T-helper 2 cell (primary cell): Measurements from ENCODE around the gene TEX22.

Experiments
- DNase-seq, 5 experiments: peaks; one replicate each; pipeline versions ENCODE4 v3.0.0 to v3.0.0-alpha.2; 2012 to 2022

TEX22 gene

GRCh38 chr14:105442834-105443233 lies 44.5 kb downstream of the TEX22 start:
- no peak for DNase-seq

GRCh38 chr14:105444859-105445258 lies 46.5 kb downstream of the TEX22 start:
- no peak for DNase-seq

GRCh38 chr14:105445290-105445689 lies 47.0 kb downstream of the TEX22 start:
- DNase-seq = no peak

- DNase-seq = no peak
Measured at GRCh38 chr14:105445901-105446845, 47.8 kb downstream of the TEX22 start.

GRCh38 chr14:105446971-105447370 lies 48.6 kb downstream of the TEX22 start:
- no peak for DNase-seq

GRCh38 chr14:105447651-105448640 lies 49.6 kb downstream of the TEX22 start:
- DNase-seq = no peak

- peak; percentile 46 to 64 (median 49) for DNase-seq
Measured at GRCh38 chr14:105448706-105449111, 50.4 kb downstream of the TEX22 start.

GRCh38 chr14:105449276-105450122 lies 51.2 kb downstream of the TEX22 start:
- no peak for DNase-seq

GRCh38 chr14:105450123-105450505 lies 51.8 kb downstream of the TEX22 start:
- DNase-seq = no peak

GRCh38 chr14:105450864-105451720 lies 52.8 kb downstream of the TEX22 start:
- DNase-seq = no peak

GRCh38 chr14:105452963-105453362 lies 54.6 kb downstream of the TEX22 start:
- DNase-seq = no peak

- no peak for DNase-seq
Measured at GRCh38 chr14:105453847-105454246, 55.5 kb downstream of the TEX22 start.

GRCh38 chr14:105455086-105455640 lies 56.8 kb downstream of the TEX22 start:
- DNase-seq = no peak

- DNase-seq = no peak
Measured at GRCh38 chr14:105455766-105456660, 57.7 kb downstream of the TEX22 start.

GRCh38 chr14:105456736-105457617 lies 58.6 kb downstream of the TEX22 start:
- DNase-seq = no peak

GRCh38 chr14:105458010-105458409 lies 59.7 kb downstream of the TEX22 start:
- DNase-seq = no peak

- DNase-seq = no peak
Measured at GRCh38 chr14:105458571-105458970, 60.2 kb downstream of the TEX22 start.

- DNase-seq = no peak
Measured at GRCh38 chr14:105460116-105460515, 61.8 kb downstream of the TEX22 start.

GRCh38 chr14:105460616-105461015 lies 62.3 kb downstream of the TEX22 start:
- no peak for DNase-seq
